Gastrocnemius medialis (tissue), 4 donors: ENCODE measurements around the gene HDAC10. TPM values are rescaled to one million over a fixed set of nuclear protein-coding genes. Genes with fewer than 3 reads are reported as not detected.

Source experiments
- ATAC-seq, 2 donors: fragments of 150-250 bp; one replicate each; pipeline ENCODE4 v1.9.1; 2016
- DNase-seq, 2 donors: peaks; one replicate each; pipeline ENCODE4 v3.0.0-alpha.2; 2019
- H3K27ac ChIP-seq, 4 donors: fragments of 200-600 bp; sonication (generic); 1 replicate in 1 of 4; 2 replicates in 3 of 4; pipeline ENCODE4 v1.5.1; 2016 to 2018; ENCODE audit warnings: mild to moderate bottlenecking in 2 of 4, moderate library complexity in 1 of 4
- H3K27me3 ChIP-seq, 3 donors: fragments of 200-600 bp; sonication (generic) in 2 of 3; 1 replicate in 1 of 3; 2 replicates in 2 of 3; pipeline versions ENCODE4 v1.5.1 to v1.6.0; 2016 to 2019; ENCODE audit warnings: mild to moderate bottlenecking in 1 of 3, moderate library complexity in 1 of 3
- H3K36me3 ChIP-seq, 2 donors: fragments of 200-600 bp; sonication (generic) in 1 of 2; one replicate each; pipeline ENCODE4 v1.5.1; 2017 to 2018
- H3K4me1 ChIP-seq, 2 donors: fragments of 200-600 bp; sonication (generic) in 1 of 2; one replicate each; pipeline ENCODE4 v1.5.1; 2016 to 2017; ENCODE audit warnings: mild to moderate bottlenecking in 2 of 2
- H3K4me3 ChIP-seq, 4 donors: fragments of 200-600 bp; sonication (generic) in 3 of 4; 1 replicate in 1 of 4; 2 replicates in 3 of 4; pipeline ENCODE4 v1.5.1; 2016 to 2019; ENCODE audit warnings: mild to moderate bottlenecking in 2 of 4
- H3K9me3 ChIP-seq, 3 donors: fragments of 200-600 bp; sonication (generic) in 2 of 3; 1 replicate in 1 of 3; 2 replicates in 2 of 3; pipeline ENCODE4 v1.5.1; 2016 to 2019
- CTCF ChIP-seq, 5 experiments: fragments of 450-650 bp in 3 of 5; fragments of 200-600 bp in 2 of 5; sonication (generic) in 2 of 5; IDR thresholded peaks in 4 of 5; conservative IDR thresholded peaks in 1 of 5; 1 replicate in 4 of 5; 2 replicates in 1 of 5; pipeline ENCODE4 v1.5.1; 2016 to 2019; ENCODE audit warnings: antibody characterized with exemption in 5 of 5, mild to moderate bottlenecking in 3 of 5, moderate library complexity in 3 of 5
- POLR2A ChIP-seq, 2 donors: fragments of 450-650 bp; IDR thresholded peaks; one replicate each; pipeline ENCODE4 v1.6.1; 2017; ENCODE audit warnings: antibody characterized with exemption in 2 of 2, mild to moderate bottlenecking in 2 of 2, moderate library complexity in 2 of 2
- in situ Hi-C, 4 donors: fragments of 200-750 bp; cut with MboI; loops; one replicate each; pipeline versions ENCODE4 v1.15.0 to v1.8.0; 2017; ENCODE audit warnings: low sequenced_read_pairs in 4 of 4
- intact Hi-C: fragments of 100-400 bp; cut with DNase I; formaldehyde crosslinking; loops from one replicate; pipeline ENCODE4 v1.15.1; 2023; ENCODE audit warnings: low total_unique reads
- total RNA-seq, 4 donors: library from RNA; depleted of rRNA; stranded (reverse); fragments of >200 nt; gene quantifications; one replicate each; pipeline versions ENCODE4 v1.1.0 to v1.2.3, GENCODE V29; 2016

HDAC10 gene
- total RNA-seq, 4 donors from 2014 or later: 4.1 to 24.9 (median 8.6) TPM

DNA sequence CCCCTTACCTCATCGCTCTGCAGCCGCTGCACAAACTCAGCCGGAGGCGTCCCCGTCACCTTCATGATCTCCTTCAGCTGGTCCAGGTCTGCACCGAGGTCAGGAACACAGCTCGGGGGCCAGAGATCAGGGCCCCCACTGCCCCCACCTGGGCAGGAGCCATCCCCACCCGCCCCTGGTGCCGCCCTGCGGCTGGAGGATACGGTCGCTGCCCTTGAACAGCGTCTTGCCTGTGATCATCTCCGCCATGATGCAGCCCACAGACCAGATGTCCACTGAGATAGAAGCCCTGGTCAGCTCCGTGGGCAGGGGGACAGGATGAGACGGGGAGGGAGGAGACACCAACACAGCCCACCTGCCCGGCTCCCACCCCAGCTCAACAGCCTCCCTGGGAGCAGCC lies 4.5 kb upstream of the HDAC10 start:
- H3K4me3 ChIP-seq: no peak overlapping the region
- H3K4me1 ChIP-seq: peaks cover 24 to 54% of the 10 kb centered on the region in 2 donors
- no peak for ATAC-seq
- peak overlapping the region; percentile 93 to 99 (median 98) for H3K27ac ChIP-seq
- intact Hi-C loops: no loop called here
- no peaks in the 10 kb centered on the region for H3K9me3 ChIP-seq
- no peaks in the 10 kb centered on the region for H3K27me3 ChIP-seq
- H3K36me3 ChIP-seq: peaks cover 0 to 12% of the 10 kb centered on the region in 2 donors
- no peak for TF ChIP-seq POLR2A (IDR thresholded peaks at IDR 0.05)
- no peak for TF ChIP-seq CTCF (IDR thresholded peaks at IDR 0.05 in 4 of 5, conservative IDR thresholded peaks at IDR 0.05 in 1 of 5)
- in situ Hi-C loops: loop anchor here in 2 of 4 donors (10.0 kb wide), 2 partner anchors 69 to 79 kb away; partner anchors contain the start of gene DENND6B (in 1 of the 2)
- DNase-seq: no peak

- intact Hi-C loops (no loop called here), in situ Hi-C loops (loop anchor here in 2 of 4 donors (10.0 kb wide), 2 partner anchors 70 to 80 kb away; partner anchors contain the start of gene DENND6B (in 1 of the 2))
- no peaks in the 10 kb centered on the region for H3K9me3 ChIP-seq
- TF ChIP-seq POLR2A (IDR thresholded peaks at IDR 0.05) (no peak), CTCF (IDR thresholded peaks at IDR 0.05 in 4 of 5, conservative IDR thresholded peaks at IDR 0.05 in 1 of 5) (no peak)
- H3K4me1 ChIP-seq: peaks cover 29 to 54% of the 10 kb centered on the region in 2 donors
- DNase-seq (no peak), ATAC-seq (no peak)
- H3K27ac ChIP-seq: peak overlapping the region; percentile 93 to 99 (median 98)
- H3K4me3 ChIP-seq: no peak overlapping the region
- peaks cover 0 to 12% of the 10 kb centered on the region in 2 donors for H3K36me3 ChIP-seq
- no peaks in the 10 kb centered on the region for H3K27me3 ChIP-seq
Measured at GRCh38 chr22:50255099-50255498, 4.0 kb upstream of the HDAC10 start.

DNA sequence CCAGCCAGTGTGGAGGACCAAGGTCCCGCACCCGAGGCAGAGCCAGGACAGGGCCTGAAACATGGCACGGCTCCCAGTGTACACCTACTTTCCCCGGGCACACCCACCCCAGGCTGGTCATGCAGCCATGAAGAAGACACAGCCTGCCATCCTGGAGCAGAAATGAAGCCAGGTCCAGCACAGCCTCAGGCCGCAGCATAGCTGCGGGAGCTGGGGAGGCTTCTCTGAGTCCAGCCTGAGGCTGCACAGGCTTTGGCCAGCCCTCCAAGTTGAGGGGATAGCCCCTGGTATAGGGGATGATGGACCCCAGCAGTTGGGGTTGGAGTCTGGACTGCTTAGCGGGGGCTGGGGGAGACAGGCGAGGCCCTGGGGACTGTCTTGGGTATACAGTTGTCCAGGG lies 2.9 kb upstream of the HDAC10 start:
- in situ Hi-C loops: loop anchor here in 2 of 4 donors (10.0 kb wide), 2 partner anchors 71 to 81 kb away; partner anchors contain the start of gene DENND6B (in 1 of the 2)
- Histone ChIP-seq H3K4me1 (peaks cover 35 to 52% of the 10 kb centered on the region in 2 donors), H3K27ac (peak overlapping the region; percentile 14 to 99 (median 78)), H3K36me3 (peaks cover 0 to 12% of the 10 kb centered on the region in 2 donors), H3K9me3 (no peaks in the 10 kb centered on the region), H3K4me3 (no peak overlapping the region), H3K27me3 (no peaks in the 10 kb centered on the region)
- ATAC-seq (no peak), DNase-seq (no peak)
- intact Hi-C loops: loop anchor here (5.0 kb wide), 1 partner anchor 42 kb away; no protein-coding TSS in a partner anchor
- no peak for TF ChIP-seq POLR2A (IDR thresholded peaks at IDR 0.05)
- no peak for TF ChIP-seq CTCF (IDR thresholded peaks at IDR 0.05 in 4 of 5, conservative IDR thresholded peaks at IDR 0.05 in 1 of 5)

DNA sequence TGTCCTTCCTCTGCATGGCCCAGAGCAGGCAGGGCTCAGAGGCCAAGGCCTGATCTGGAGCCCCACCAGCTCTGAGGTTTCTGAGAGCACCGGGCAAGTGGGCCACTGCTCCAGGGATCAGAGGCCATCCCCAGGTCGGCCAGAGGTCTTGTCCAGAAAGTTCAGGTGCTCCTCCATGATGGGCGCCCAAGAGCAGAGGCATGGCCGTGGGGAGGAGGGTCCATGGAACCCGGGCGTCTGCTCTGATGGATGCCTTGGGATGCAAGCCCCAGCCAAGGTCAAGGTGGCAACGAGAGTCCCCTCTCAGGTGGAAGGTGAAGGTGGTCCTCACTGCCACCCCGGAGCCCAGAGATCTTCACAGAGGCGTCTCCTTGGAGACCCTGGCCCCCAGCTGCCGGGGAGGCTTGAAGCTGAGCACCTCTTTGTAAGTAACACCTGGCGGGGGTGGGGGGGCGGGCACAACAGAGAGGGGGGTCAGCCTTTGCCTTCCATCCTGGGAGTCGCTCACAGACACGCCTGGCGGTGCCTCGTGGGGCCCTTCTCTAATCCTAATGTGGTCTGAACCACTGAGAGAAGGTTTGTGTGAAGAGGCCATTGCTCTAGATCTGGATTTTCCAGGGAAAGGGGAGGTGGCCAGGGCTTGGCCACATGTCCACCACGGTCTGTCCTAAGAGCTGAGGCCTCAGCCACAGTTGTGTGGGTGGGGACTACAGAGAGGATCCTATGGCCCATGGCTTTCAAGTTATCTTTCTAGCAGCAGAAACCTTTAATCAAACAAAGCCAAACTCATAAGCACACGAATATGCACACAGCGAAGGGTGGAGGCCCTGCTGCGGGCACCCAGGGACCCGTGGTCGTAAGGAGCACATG lies 2.2 kb upstream of the HDAC10 start:
- in situ Hi-C loops (loop anchor here in 2 of 4 donors (10.0 kb wide), 2 partner anchors 72 to 82 kb away; partner anchors contain the start of gene DENND6B (in 1 of the 2)), intact Hi-C loops (loop anchor here (5.0 kb wide), 1 partner anchor 41 kb away; no protein-coding TSS in a partner anchor)
- peaks cover 35 to 49% of the 10 kb centered on the region in 2 donors for H3K4me1 ChIP-seq
- no peaks in the 10 kb centered on the region for H3K27me3 ChIP-seq
- no peaks in the 10 kb centered on the region for H3K9me3 ChIP-seq
- DNase-seq (no peak), ATAC-seq (no peak)
- H3K27ac ChIP-seq: peak overlapping the region; percentile 14 to 99 (median 78)
- peaks cover 0 to 12% of the 10 kb centered on the region in 2 donors for H3K36me3 ChIP-seq
- H3K4me3 ChIP-seq: no peak overlapping the region
- TF ChIP-seq CTCF (IDR thresholded peaks at IDR 0.05 in 4 of 5, conservative IDR thresholded peaks at IDR 0.05 in 1 of 5): no peak
- TF ChIP-seq POLR2A (IDR thresholded peaks at IDR 0.05): no peak
